HG03045 (cell line): ENCODE measurements around the gene CYB5A.

Source experiments
- ATAC-seq: cut with Tn5 transposase; IDR thresholded peaks from one replicate; pipeline ENCODE4 v1.9.1; 2021; ENCODE audit warnings: mild to moderate bottlenecking, moderate library complexity; ENCODE audit not compliant: unreplicated experiment

Gene CYB5A

DNA sequence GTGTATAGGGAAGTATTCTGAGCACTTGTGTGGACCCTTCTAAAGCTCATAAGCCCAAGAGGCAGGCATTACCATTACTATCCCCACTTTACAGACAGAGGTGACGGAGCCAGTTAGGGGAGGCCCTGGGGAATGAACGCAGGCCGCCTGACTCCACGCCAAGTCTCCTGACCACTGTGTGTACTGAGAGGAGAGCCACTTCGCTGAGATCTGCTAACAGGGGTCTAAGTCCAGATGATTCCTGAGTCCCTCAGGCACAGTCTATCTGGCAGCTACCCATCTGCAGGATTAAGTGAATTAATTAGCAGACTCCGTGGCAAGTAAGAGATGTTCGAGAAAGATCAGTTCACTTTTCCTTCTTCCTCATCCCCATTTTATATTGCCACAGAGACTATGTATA lies 13.7 kb downstream of the CYB5A start:
- ATAC-seq = no peak

DNA sequence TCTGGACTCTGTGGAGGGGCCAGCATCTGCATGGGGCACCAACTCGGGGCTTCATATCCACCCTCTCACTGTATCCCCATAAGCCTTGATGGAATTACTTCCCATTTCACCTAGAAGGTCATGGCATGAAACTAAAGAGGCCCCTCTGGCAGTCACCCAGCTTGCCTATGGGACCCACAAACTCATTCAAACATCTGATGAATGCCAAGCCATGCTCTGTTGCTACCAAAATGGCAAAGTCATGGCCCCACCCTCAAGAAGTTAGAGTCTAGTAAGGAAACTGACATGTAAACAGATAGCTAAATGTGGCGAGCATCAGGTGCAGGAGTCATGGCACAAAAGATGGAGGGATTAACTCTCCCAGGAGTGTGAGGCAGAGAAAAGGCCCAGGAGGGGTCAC lies 14.5 kb downstream of the CYB5A start:
- ATAC-seq = no peak

DNA sequence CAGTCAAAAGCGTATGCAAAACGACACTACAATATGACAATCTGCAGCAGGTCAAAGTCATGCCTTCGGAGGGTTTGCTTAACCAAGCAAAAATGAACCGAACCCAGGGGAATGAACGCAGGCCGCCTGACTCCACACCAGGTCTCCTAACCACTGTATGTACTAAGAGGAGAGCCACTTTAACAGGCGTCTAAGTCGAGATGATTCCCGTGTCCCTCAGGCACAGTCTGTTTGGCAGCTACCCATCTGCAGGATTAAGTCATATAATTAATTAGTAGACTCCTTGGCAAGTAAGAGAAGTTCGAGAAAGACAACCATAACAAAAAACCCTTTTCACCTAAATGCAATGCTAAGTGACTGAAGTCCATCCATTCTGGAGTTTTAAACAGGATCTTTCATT lies 15.2 kb downstream of the CYB5A start:
- no peak for ATAC-seq

DNA sequence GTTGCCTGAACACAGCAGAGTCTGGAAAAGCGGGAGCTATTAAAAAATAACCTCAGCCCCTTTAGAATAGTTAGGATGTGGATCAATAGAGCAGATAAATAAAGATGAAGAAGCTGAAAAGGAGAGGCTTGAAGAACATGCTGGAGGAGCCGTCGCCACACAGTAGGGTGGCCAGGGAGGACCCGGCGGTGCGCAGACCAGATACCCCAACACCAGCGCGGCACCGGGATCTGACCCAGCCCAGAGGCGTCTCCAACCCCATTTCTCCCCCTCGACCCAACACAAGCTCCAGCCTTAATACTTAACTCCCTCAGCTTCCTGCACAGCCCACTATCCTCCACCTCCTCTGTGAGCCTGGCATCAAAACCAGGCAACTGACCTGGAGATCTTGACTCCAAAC lies 16.0 kb downstream of the CYB5A start:
- no peak for ATAC-seq

DNA sequence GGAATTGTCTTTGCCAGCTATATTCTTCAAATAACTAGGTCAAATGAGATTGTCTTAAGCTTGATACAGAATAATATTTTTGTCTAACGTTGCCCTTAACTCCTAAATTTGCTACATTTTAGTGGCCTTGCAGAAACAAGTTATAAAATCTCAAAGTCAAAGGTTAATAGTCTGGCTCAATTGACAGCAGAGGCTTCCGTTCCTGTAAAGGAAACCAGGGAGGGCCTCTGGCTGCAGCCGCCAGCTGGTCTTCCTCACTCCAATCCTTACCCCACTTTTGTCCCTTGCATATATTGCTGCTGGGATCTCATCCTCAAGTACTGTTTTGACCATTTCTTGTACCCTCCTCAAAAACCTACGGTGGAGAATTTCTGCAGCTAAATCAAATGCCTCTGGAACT lies 17.1 kb downstream of the CYB5A start:
- no peak for ATAC-seq

DNA sequence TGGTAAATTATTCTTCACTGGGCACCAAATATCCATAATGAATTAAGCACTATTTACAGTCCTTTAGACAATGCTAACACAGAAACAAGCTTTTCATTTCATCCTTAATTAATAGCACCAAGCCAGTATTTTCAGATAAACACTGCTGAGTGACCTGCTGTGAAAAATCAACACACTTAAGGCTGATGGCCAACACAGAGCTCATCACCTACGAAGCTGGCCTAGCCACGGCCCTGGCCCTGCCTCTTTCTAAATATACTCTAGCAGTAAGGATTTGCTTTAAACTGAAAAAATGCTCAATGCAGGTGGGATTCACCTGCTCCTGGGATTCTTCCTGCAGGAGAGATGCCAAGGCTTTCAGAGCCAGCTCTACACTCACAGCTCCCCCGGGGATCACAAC lies 18.4 kb downstream of the CYB5A start:
- no peak for ATAC-seq

DNA sequence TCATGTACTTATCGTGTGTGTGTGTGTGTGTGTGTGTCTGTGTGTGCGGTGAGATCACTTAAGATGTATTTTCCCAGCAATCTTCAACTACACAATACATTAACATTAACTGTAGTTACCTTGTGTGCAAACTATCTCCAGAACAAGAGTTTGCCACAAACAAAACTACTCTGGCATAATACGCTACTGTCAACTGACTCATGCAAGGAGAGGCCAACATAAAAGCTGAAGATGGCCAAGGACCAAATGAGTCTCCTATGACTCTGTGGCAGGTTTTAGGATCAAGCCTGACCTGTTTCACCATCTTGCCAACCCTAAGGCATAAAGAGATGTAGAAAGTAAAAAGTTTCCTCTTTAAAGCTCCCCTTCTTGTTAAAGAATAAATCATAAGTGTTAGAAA lies 20.1 kb downstream of the CYB5A start:
- no peak for ATAC-seq

DNA sequence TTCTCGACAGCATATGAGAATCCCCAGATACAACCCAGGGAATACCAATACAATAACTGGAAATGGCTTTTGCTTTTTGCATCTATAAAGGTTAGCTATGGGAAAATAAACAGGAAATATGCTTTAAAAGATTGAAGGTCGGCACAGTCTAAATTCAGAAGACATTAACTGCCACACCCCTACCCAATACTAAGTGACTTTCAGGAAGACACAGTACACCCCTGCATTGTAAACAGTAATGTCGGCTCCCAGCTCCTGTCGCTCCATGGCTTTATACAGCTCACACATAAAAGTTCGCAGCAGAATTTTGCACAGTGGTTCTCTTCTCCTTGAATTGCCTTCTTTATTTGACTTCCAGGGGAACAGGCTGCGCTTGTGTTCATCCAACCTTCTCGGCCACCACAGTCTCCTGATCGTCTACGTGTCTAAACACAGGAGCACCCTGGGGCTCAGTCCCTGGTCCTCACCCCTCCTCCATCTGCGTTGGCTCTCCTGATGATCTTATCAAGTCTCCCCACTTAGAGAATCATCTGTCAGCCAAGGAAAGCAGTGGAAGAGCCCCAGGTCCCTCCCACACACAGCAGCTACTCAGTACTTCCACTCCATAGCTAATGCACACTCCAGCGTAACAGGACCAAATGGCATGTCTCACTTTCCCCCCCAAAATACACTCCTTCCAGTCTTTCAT lies 22.7 kb downstream of the CYB5A start:
- no peak for ATAC-seq

DNA sequence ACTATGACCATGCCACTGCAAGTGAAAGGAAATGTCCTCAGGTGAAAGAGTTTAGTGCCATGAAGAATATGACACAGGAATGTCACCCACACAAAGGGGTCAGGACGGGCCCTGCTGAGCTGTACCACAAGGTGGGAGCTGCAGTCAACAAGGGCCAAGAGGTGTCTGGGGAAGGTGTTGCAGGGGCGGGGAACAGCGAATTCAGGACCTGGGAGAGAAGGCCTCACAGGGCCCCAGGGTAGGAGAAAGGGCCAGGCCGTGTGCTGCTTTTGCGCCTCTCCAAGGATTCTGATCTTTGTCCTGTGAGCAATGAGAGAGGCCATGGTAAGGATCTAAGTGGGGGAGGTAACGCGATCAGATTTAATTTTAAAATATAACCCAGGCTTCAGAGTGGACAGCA lies 23.6 kb downstream of the CYB5A start:
- no peak for ATAC-seq

DNA sequence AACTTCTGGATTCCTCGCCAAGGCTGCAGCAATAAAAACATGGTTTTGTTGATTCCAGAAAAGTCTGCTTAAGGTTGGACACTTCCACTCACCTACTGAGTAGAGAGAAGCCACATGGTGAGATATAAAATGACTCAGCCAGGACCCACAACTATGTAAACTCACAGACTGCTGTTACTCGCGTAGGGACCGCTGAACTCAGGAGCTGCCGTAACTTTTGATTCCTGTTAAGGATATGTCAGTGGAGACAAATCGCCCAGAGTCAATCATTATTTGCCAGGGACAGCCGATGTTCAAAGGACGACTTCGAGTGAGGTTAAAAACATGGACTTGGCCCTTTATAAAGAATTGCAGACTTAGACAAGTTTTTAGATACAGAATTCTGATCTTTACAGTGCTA lies 25.6 kb downstream of the CYB5A start:
- ATAC-seq = no peak

DNA sequence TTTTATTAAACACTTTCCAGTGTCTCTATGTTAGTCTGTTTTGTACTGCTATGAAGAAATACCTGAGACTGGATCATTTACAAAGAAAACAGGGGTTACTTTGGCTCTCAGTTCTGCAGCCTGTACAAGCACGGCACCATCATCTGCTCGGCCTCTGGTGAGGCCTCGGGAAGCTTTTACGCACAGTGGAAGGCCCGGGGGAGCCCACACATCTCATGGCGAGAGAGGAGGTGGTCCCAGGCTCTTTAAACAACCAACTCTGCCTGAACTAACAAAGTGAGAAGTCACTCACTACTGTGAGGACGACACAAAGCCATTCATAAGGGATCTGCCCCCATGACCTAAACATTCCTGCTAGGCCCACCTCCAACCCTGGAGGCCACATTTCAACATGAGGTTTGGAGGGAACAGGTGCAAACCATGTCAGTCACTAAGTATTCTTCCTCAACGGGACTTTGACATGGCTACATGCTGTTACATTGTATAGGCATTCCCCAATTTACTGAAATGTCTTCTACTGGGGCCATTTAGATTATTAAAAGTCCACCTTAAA lies 26.1 kb downstream of the CYB5A start:
- ATAC-seq = no peak

DNA sequence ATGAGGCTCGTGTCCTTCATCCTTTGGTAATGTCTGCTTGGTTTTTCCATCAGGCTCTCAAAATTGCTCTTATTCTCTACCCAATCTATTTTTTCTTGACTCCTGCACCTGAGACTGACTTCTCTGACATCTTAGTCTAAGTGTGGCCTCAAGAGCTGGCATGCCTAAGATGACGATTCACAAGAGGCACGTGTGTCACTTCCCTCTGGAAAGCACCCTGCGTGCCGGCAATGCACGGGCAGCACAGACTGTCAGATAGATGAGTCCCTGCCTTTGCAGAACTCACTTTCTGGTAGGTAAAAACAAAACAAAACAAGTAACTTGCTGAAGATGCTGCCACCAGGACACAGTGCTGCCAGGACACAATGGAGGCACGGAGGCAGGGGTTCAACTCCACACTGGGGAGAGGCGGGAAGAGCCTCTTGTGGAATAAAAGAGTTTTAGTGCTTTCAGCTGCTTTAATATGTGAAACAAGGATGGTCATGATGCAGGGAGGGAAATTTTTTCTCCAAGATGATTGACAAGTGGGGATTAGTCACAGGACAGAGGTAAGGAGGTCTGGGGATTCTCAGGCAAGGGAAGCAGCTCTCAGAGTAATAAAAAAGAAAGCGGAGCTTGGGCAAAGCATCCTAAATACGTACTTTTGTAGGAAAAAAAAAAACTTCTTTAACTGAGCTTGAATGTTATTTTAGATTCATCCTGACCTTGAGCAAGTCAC lies 27.3 kb downstream of the CYB5A start:
- peak; percentile 87 for ATAC-seq

DNA sequence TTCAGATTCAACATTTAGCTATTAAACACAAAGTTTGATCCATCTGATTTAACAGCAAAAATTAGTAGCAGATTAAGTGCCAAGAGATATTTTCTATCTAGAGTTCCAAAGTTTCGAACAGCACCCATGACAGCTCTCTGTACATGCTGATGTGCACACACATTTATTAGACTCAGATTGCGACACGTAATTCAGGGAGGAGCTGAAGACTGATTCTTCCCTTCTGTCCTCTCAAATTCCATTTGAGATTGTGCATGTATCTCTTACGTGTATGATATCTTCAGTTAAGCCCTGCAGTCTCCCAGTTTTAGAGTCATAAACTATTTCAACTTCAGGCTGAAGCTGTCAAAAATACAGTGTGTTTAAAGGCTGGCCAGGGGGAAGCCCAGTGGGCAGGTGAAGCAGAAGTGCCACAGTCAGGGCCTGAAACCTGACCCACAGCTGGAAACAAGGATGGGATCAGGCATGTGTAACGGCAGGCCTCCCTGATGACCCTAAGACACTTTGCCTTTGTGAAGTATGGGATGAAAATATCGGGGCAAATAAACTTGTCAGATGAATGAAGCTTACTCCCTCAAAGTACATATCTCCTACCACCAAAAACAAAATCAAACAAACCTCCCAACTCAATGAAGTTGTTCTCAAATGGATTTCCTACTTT lies 30.6 kb downstream of the CYB5A start:
- ATAC-seq = no peak

DNA sequence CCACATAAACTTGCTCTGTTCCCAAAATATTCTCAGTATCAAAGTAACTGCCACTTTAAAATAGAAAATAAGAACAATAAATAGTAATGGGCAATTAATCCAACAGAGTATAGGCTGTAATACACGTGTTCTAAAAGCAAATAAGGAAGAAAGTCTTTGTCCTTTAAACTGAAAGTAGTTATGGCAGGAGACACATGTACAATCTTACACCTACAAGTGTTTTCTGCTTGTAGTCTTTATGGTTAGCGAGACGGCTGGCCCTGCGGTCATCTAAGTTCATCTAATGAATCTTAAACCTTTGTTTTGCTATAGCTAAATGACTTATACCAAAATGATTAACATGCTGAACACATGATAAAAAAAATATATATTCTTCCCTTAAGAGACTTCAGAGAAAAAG lies 32.4 kb downstream of the CYB5A start:
- no peak for ATAC-seq

DNA sequence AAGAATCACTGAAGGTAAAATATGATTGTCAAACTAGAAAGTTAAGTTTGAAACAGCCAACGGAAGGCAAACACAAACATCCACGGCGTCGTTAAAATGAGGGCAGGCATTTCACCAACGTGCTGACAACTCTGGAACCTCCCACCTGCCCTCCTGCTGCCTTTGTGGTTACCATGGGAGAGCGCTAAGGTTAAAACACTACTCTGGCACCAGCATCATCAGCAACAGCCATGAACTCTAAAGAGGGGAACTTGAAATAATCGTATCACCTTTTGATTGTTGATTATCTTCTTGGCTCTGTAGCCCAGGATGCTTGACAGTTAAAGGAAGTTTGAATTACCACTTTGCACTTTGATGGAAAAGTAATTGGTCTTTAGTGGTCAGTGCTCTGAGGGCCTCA lies 34.7 kb downstream of the CYB5A start:
- ATAC-seq = no peak

DNA sequence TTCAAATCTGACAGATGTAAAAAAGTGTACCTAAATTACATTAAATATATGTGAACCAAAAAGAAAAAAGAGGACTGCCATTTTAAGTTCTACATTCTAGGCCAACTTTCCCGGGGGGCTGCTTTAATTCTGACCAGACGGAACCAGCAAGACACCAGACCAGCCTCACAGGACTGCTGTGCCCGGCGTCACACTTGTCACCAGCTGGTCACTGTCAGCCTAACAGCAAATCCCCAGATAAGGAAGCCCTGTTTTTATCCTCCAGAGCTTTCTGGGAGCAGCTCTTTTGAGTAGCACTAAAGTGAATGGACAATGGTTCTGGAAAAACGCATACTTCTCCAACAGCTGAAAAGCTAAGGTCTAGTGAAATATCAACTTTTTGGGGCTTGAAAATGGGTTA lies 35.6 kb downstream of the CYB5A start:
- ATAC-seq = no peak

DNA sequence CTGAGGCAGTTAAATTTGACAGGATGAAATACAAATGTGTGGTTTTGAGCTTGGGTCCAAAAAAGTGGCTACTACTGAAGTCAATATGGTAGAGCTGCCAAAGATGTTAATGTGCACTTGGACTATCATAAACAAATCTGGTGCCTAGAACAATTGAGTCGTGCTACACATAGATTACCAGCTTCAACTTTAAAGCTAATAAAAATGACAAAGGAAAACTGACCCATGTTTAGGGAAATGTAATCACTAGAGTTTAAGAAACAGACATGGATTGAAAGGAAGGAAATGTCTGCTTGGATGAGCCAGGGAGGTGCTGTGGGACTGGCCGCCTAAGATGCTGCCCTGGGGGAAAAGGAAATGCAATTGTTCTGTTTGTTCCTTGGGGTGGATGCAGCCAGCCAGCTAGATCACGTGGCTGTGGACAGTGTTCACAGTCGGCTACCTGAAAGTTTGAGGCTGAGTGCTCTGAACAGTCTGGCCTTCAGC lies 36.6 kb downstream of the CYB5A start:
- no peak for ATAC-seq

DNA sequence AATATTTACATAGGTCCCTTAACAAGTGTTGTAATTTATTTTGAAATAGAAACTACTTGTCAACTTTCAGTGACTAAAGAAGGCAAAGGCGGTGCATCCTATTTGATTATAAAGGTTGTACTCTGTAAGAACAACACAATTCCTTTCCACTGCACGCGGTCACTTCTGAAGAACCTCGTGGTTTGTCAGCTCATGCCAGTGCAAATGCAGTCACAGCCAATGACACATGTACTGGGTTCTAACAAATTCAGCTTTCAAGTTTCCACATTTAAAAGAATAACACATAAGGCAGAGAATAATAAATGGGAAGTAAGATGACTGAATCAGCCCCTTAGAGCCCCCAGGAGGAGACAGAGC lies 39.7 kb downstream of the CYB5A start:
- no peak for ATAC-seq

DNA sequence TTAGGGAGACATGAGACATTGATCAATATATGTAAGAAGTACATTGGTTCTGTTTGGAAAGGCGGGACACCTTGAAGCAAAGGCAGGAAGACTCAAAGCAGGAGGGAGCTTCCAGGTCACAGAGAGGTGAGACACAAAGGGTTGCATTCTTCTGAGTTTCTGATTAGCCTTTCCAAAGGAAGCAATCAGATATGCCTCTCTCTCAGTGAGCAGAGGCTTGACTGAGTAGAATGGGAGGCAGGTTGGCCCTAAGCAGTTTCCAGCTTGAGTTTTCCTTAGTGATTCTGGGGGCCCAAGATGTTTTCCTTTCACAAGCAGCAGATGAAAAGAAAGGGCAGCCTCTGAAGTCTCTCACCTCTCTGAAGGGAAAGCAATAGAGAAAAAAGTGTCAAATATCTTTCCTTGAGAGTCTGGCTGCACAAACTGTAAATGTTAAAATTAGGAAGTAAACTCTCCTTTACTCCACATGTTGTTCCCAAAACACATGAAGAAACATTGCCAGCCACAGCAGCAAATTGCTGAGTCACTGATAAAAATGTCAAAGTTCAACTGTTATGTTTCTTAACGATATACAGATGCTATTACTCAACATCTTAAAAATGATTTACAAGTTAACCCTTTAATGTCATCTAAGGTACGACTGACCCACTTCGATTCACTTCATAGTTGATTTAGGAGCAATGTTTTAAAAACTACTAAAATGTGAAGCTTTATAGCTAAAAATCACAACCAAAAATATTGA lies 40.3 kb downstream of the CYB5A start:
- no peak for ATAC-seq

DNA sequence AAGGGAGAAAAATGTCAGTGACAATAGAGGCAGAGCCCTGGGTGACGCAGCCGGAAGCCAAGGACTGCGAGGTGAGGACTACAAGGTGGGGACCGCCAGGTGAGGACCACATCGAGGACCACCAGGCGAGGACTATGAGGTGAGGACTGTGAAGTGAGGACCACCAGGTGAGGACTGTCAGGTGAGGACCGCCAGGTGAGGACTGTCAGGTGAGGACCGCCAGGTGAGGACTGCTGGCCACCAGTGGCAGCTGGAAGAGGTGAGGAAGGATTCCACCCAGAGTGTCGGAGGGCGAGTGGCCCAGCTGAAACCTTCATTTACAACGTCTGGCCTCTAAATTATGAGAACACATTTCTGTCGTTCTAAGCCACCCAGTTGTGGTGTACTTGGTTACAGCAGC lies 41.6 kb downstream of the CYB5A start:
- no peak for ATAC-seq
